ENCODE measurements around the gene MAP3K3. TPM values are rescaled to one million over a fixed set of nuclear protein-coding genes. Genes with fewer than 3 reads are reported as not detected.
A peak's percentile ranks its signal among the peaks of the same experiment; 100 is the strongest.

Gene MAP3K3
- total RNA-seq, 4 donors from 2014 or later: 62.8 to 107 (median 71.7) TPM

- Histone ChIP-seq H3K4me3 (peak overlapping the region; percentile 73 to 92 (median 79)), H3K27me3 (no peaks in the 10 kb centered on the region), H3K9me3 (no peaks in the 10 kb centered on the region), H3K4me1 (peaks cover 0 to 52% (median 36%) of the 10 kb centered on the region in 4 donors), H3K36me3 (no peaks in the 10 kb centered on the region), H3K27ac (peak overlapping the region; percentile 71 to 96 (median 86))
- peak; percentile 37 to 48 for DNase-seq (ENCODE audit: low spot score in 2 of 2)
- peak in 1 of 2 donors; percentile 51 for TF ChIP-seq EP300 (IDR thresholded peaks at IDR 0.05)
- no peak for TF ChIP-seq CTCF (IDR thresholded peaks at IDR 0.05)
- WGBS, 2 donors: 0% methylated on average over 34 to 60 of the region's 100 CpGs
Observed at GRCh38 chr17:63622574-63623390, 565 bp downstream of the MAP3K3 start.

DNA sequence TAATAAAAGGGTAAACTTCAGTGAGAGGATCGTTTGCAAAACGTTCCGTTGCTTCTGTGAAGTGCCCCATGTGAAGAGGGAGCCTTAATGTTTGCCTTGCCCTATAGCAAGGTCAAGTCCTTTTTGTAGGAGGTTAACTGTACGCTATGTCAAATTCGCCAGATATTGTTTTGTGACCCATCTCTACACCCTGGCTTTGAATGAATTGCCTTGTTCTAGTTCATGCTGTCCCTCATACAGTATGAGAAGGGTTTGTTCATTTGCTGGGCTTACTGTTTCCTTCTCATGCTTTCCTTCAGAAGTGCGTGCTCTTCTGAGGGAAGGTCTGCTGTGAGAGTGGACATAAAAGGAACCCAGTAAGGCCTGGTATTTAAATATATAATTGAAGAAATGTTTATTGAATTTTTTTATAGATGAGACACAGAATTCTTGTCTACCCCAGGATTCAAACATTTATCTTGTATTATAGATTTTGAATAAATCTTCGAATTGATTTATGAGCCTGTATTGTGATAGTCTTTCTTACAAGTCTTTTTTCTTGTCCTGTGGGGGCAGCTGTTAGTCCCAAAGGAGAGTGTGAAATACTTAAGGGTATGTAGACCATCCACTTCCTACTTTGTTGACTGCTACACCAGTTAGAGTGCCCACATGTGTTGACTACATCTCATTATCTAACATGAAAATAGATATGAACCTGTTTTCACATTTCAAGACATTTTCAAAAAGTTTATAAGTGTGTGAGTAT, 1.7 kb downstream of the MAP3K3 start:
- DNase-seq (ENCODE audit: low spot score in 2 of 2): no peak
- H3K36me3 ChIP-seq: peaks cover 0 to 8% (median 0%) of the 10 kb centered on the region in 3 donors
- no peaks in the 10 kb centered on the region for H3K27me3 ChIP-seq
- H3K9me3 ChIP-seq: no peaks in the 10 kb centered on the region
- H3K27ac ChIP-seq: peak overlapping the region in 3 of 4 donors; percentile 77 to 96 (median 94)
- peak overlapping the region; percentile 73 to 92 (median 79) for H3K4me3 ChIP-seq
- H3K4me1 ChIP-seq: peaks cover 0 to 61% (median 36%) of the 10 kb centered on the region in 4 donors
- WGBS, 2 donors: 17 to 19% methylated on average over 7 of the region's 7 CpGs
- TF ChIP-seq CTCF (IDR thresholded peaks at IDR 0.05) (no peak), POLR2A (IDR thresholded peaks at IDR 0.05) (no peak), EP300 (IDR thresholded peaks at IDR 0.05) (no peak)

GRCh38 chr17:63624531-63624880, 2.3 kb downstream of the MAP3K3 start:
- H3K27ac ChIP-seq: no peak overlapping the region
- peak overlapping the region in 1 of 4 donors; percentile 74 for H3K4me3 ChIP-seq

GRCh38 chr17:63626551-63627180, 4.4 kb downstream of the MAP3K3 start:
- TF ChIP-seq EP300 (IDR thresholded peaks at IDR 0.05): no peak
- no peak for TF ChIP-seq CTCF (IDR thresholded peaks at IDR 0.05)
- TF ChIP-seq POLR2A (IDR thresholded peaks at IDR 0.05): no peak
- 49 to 51% methylated on average over 4 of the region's 4 CpGs for WGBS, 2 donors
- H3K36me3 ChIP-seq: peaks cover 0 to 17% (median 4%) of the 10 kb centered on the region in 3 donors
- H3K4me1 ChIP-seq: peaks cover 0 to 83% (median 38%) of the 10 kb centered on the region in 4 donors
- peak overlapping the region in 1 of 4 donors; percentile 25 for H3K27ac ChIP-seq
- DNase-seq (ENCODE audit: low spot score in 2 of 2): no peak
- H3K9me3 ChIP-seq: no peaks in the 10 kb centered on the region
- no peak overlapping the region for H3K4me3 ChIP-seq
- H3K27me3 ChIP-seq: no peaks in the 10 kb centered on the region

More at GRCh38 chr17:63624531-63624880, 2.3 kb downstream of the MAP3K3 start:
- TF ChIP-seq POLR2A (IDR thresholded peaks at IDR 0.05): no peak
- TF ChIP-seq EP300 (IDR thresholded peaks at IDR 0.05): no peak
- no peak for TF ChIP-seq CTCF (IDR thresholded peaks at IDR 0.05)
- 53 to 61% methylated on average over 1 of the region's 1 CpG for WGBS, 2 donors
- Histone ChIP-seq H3K4me1 (peaks cover 0 to 67% (median 36%) of the 10 kb centered on the region in 4 donors), H3K36me3 (peaks cover 0 to 14% (median 4%) of the 10 kb centered on the region in 3 donors), H3K9me3 (no peaks in the 10 kb centered on the region), H3K27me3 (no peaks in the 10 kb centered on the region)
- no peak for DNase-seq (ENCODE audit: low spot score in 2 of 2)

Data from tibial nerve (tissue), 4 donors.